Hematopoietic multipotent progenitor cell treated with erythropoietin and hydrocortisone succinate and interleukin-3 and kit ligand, for 17 days (in vitro differentiated cells): ENCODE results near the gene GUCY1A1.

Source experiments
- DNase-seq: peaks from one replicate; pipeline ENCODE4 v3.0.0-alpha.2; 2015; ENCODE audit warnings: low spot score

The GUCY1A1 gene

DNA sequence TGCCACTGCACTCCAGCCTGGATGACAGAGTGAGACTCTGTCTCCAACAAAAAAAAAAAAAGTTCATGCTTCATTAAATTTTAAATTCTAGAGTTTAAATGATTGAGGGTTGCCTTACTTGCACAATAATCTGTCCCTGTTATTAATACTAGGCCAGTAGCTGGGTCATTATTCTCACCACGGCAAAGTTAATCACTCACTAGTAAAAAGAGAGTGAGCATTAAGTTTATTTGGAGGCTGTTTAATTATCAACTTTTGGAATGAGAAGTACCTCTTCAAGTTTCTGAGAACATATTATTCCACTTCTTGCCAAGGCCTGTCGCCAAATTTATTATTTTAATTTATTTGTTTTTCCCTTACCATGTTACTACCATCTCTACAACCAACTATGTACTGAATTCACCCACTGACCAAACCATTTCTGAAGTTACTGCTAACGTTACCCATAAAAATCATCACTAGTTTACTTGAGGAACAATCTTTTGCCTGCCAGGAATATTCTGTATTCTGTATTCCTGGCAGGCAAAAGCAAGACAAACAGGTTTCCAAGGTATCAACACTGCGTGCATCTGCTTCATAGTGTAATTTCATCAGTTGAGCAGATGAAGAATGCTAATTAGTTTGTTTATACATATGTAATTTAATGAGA lies 26.5 kb downstream of the GUCY1A1 start:
- DNase-seq: no peak

DNA sequence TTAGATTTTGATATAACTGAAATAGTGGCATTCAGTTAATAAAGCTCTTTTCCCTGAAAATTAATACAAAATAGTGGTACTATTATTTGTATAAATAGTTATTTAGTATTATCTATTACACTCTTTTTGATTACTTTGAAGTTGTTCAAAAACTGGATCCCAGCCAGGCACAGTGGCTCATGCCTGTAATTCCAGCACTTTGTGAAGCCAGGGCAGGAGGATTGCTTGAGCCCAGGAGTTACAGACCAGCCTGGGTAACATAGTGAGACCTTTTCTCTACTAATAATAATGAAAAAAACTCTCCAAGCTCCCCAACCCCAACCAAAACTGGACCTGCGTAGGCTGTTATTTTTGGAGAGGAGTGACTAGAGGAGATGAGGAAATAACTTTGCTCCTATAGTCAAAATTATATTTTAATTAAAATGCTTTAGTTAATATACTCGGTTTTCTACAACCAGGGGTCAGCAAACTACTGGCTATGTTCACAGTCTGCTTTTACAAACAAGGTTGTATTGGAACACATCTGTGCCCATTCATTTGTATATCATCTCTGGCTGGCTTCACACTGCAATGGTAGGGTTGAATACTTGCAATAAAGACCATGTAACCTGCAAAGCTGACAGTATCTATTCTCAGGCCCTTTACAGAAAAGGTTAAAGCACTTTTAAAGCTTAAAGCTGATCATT lies 27.6 kb downstream of the GUCY1A1 start:
- no peak for DNase-seq

- no peak for DNase-seq
Measured at GRCh38 chr4:155696226-155696625, 29.6 kb downstream of the GUCY1A1 start.

DNA sequence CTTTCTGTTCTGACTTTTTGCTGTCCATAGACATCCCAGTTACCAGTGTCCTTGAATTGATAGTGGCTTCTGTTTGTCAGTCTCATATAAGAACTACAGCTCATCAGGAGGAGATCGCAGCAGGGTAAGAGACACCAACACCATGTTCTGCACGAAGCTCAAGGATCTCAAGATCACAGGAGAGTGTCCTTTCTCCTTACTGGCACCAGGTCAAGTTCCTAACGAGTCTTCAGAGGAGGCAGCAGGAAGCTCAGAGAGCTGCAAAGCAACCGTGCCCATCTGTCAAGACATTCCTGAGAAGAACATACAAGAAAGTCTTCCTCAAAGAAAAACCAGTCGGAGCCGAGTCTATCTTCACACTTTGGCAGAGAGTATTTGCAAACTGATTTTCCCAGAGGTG lies 30.1 kb downstream of the GUCY1A1 start:
- DNase-seq: no peak

- DNase-seq: no peak
Measured at GRCh38 chr4:155701827-155702226, 35.2 kb downstream of the GUCY1A1 start.

DNA sequence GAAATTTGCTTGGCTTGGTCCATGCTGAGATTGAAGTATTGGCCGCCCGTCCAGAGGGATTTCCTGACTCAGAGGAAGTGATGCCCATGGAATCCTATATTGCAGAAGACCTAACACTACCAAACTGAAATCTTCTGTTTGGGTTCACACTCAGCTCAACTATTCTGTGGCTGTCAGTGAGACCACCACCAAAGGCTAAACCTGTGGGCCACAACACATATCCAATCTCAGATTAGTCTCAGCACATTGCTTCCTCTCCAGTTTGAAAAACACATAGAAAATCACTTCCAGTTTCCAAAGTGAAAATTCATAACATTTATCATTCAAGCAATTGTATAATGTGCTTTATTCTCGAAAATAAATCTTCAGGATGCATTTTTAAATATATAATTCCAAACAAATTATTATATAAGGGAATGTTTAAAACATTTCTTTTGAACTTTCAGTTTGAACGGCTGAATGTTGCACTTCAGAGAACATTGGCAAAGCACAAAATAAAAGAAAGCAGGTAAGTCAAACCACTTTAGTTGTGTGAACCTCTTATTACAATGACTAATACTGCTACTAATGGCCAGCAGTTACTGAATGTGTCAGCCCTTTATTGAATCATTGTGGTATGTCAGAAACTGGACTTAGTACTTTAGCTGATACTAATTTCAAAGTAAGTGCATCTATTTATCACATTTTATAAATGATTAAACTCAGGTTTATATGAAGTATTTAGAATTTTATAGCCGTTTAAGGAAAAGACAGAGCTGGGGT lies 37.0 kb downstream of the GUCY1A1 start:
- no peak for DNase-seq

DNA sequence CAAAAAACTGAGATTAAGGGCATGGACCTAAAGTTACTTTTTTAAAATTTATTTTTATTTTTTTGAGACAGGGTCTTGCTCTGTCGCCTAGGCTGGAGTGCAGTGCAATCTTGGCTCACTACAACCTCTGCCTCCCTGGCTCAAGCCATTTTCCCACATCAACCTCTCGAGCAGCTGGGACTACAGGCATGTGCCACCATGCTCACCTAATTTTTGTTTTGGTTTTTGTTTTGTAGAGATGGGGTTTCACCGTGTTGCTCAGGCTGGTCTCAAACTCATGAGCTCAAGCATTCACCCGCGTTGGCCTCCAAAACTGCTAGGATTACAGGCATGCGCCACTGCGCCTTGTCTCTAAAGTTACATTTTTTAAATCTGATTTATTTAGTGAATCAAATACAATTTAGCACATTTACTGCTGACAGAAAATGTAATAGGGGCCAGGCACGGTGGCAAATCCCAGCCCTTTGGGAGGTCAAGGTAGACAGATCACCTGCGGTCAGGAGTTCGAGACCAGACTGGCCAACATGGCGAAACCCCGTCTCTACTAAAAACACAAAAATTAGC lies 38.3 kb downstream of the GUCY1A1 start:
- no peak for DNase-seq

DNA sequence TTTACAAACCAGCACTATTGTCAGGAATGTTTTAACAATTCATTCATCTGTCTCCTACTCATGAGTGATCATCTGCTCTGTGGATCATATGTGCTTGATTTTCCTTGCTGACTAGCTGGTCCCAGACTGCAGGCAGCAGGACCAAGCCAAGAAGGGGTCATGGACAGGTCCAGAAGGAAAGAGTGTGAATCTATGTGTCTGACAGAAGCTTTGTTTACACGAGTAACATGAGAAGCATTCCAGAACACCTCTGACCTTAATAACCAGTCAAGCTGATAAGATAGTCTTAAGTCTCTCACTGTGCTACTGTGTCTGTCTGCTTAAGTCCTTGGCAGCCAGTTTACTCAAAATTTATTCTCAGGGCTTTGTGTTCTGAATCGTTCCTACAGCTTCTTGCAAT lies 39.0 kb downstream of the GUCY1A1 start:
- no peak for DNase-seq

DNA sequence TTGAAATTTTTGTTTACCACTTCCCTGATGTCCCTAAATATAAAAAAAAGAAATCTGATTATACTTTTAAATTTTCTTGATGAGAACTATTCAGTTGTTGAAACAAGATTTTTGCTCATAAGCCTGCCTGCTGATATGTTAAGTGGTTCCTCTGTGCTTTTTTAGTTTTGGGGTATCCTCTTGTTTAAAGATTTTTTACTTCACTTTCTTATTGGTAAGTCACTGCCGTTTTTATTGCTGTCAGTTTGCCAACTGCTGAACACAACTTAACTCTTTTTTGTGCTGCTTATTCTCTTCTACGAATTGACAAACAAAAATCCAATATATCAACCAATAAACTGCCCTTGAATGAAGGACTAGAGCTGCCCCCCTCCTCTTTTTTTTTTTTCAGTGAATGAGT lies 39.5 kb downstream of the GUCY1A1 start:
- no peak for DNase-seq

GRCh38 chr4:155707251-155707650 lies 40.6 kb downstream of the GUCY1A1 start:
- DNase-seq: no peak

GRCh38 chr4:155708782-155709181 lies 42.1 kb downstream of the GUCY1A1 start:
- no peak for DNase-seq

DNA sequence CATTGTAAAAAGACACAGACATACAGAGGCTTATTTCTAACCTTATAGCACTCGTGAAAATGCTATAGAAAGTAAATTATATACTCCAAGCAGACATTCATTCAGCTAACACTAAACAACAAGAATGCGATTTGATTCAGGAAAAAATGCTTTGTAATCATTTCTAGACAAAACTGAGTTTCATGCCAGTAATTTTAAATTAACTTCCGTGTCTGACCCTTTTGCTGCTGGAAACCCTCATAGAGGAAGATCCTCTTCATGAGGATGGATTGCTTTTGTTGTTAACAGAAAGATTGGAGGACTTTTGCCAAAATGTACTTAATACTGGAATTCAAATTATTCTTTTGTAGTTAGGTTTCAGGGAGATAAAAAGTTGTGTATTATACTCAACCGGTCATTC lies 43.3 kb downstream of the GUCY1A1 start:
- DNase-seq: no peak

GRCh38 chr4:155711556-155711955 lies 44.9 kb downstream of the GUCY1A1 start:
- no peak for DNase-seq

DNA sequence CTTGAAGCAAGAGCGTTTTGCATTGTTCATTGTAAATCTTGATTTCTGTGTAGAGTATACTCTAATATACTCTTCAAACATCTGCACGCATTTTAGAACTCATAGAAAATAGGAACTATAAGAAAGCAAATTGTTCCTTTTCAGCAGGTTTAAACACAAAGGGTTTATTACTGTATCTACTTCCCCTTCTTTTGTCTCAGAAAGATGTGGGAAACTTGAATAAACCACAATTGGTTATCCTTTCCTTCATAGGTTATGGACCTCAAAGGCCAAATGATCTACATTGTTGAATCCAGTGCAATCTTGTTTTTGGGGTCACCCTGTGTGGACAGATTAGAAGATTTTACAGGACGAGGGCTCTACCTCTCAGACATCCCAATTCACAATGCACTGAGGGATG lies 46.2 kb downstream of the GUCY1A1 start:
- DNase-seq: no peak

DNA sequence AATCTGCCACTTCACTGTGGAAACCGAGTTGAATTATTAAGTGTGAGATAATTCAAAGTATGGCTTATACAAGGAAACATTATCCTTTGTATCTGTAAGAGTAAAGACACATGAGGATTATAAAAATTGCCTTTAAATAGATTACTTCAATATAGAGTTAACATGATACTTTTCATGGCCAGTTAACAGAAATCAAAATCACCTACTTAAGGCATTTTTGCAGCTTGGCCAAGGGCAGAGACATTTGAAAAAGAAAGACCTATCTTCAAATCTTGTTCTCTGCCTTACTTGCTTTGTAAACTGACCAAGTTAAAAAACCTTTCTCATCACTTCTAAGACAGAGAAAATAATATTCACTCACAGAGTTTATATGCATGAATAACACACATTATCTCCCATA lies 47.3 kb downstream of the GUCY1A1 start:
- DNase-seq: no peak

- no peak for DNase-seq
Measured at GRCh38 chr4:155722336-155722735, 55.7 kb downstream of the GUCY1A1 start.

- no peak for DNase-seq
Measured at GRCh38 chr4:155722816-155723499, 56.3 kb downstream of the GUCY1A1 start.

GRCh38 chr4:155724731-155725130 lies 58.1 kb downstream of the GUCY1A1 start:
- DNase-seq: no peak

DNA sequence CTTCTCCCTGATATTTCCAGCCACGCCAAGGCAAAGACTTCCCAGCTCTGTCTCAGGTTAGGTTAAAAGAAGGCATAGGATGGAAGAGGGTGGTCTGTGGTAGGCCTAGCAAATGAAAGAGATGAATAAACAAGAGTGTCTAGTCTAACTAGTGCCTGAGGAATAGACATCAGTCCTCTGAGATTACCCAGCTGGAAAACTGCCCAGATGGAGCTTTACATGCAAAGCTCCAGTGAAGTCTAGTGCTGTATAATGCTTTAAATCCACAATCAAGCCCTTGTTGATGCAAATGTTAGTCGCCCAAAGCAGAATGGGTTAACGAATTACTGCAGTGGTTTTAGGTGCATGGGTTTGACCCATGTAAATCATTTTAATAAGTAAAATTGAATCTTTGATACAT lies 67.4 kb downstream of the GUCY1A1 start:
- DNase-seq: no peak

DNA sequence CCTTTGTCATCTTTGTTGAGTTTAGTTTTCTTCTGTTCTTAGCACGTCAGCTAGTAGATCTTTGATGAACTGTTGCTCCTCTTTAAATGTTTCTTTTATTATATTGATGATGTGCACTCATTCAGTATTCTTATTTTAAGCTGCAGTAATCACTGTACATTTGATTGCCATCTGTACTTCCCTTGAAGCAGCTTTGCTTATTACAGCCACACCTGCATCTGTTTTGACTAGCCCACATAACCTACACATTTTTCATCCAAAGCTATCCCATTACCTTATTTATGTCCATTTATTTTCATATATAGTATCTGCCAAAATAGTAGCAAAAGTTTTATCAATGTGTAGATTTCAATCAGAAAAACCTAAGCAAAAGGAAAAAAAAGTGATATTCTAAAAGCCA lies 68.3 kb downstream of the GUCY1A1 start:
- DNase-seq: no peak

- DNase-seq: no peak
Measured at GRCh38 chr4:155735496-155735895, 68.8 kb downstream of the GUCY1A1 start.

- no peak for DNase-seq
Measured at GRCh38 chr4:155738548-155738947, 71.9 kb downstream of the GUCY1A1 start.
